HepG2 (cell line): Measurements from ENCODE around the gene SHMT1. TPM values are rescaled to one million over a fixed set of nuclear protein-coding genes. Genes with fewer than 3 reads are reported as not detected.

Experiments used
- ATAC-seq: fragments of 200-7000 bp; cut with Tn5 transposase; 3 replicates; pipeline ENCODE4 v1.9.1; 2020; ENCODE audit warnings: mild to moderate bottlenecking, moderate library complexity
- BruUV-seq: library from RNA; stranded (reverse); fragments of 400-500 nt; replicated peaks from 2 replicates; lab custom pipeline; 2021; lab: Mats Ljungman, UMichigan
- CTCF ChIA-PET: fragments of 300-600 bp; formaldehyde crosslinking; extraction: SDS; loops from one replicate; lab custom pipeline; 2021; ENCODE audit warnings: low total read pairs, inconsistent platforms, low intra/inter-chr PET ratio; lab: Yijun Ruan, JAX
- POLR2A ChIA-PET: fragments of 350-600 bp; sonication (Branson Sonifier 250); formaldehyde crosslinking; loops from one replicate; lab custom pipeline; 2020; ENCODE audit warnings: antibody characterized with exemption, inconsistent platforms; lab: Yijun Ruan, JAX
- DNase-seq: peaks from one replicate; pipeline ENCODE4 v3.0.0-alpha.2; 2015; ENCODE audit warnings: low spot score
- FAIRE-seq: peaks from 3 replicates; lab custom pipeline; 2011; peaks lifted over from hg19 to GRCh38; lab: Jason Lieb, UNC
- H2AFZ ChIP-seq: one replicate; pipeline ENCODE4 v1.6.1; 2011; ENCODE audit warnings: low read length, inconsistent platforms
- H3K27ac ChIP-seq: fragments of 300-600 bp; 3 replicates; pipeline ENCODE4 v1.8.0; 2011; ENCODE audit warnings: mixed run types, mild to moderate bottlenecking, mixed read lengths, low read length, inconsistent platforms; ENCODE audit not compliant: insufficient read depth; ENCODE audit errors: extremely low read length
- H3K27me3 ChIP-seq, 2 experiments: fragments of 200-600 bp in 1 of 2; 2 replicates in 1 of 2; 3 replicates in 1 of 2; pipeline versions ENCODE4 v1.6.0 to v1.8.0; 2011; ENCODE audit warnings: low read length in 2 of 2, mild to moderate bottlenecking in 2 of 2, moderate library complexity in 2 of 2, inconsistent platforms in 1 of 2; ENCODE audit not compliant: insufficient read depth in 2 of 2, control insufficient read depth in 1 of 2
- H3K36me3 ChIP-seq, 2 experiments: fragments of 200-600 bp in 1 of 2; replicated peaks in 1 of 2; 2 replicates in 1 of 2; 3 replicates in 1 of 2; pipeline versions ENCODE4 v1.5.1 to v1.8.0; 2011; ENCODE audit warnings: low read length in 2 of 2, inconsistent platforms in 1 of 2; ENCODE audit not compliant: insufficient read depth in 2 of 2, control insufficient read depth in 1 of 2
- H3K4me1 ChIP-seq: 2 replicates; pipeline ENCODE4 v1.5.1; 2012; ENCODE audit warnings: low read length, inconsistent platforms; ENCODE audit not compliant: insufficient read depth
- H3K4me2 ChIP-seq: 2 replicates; pipeline ENCODE4 v1.6.0; 2011; ENCODE audit warnings: low read depth, low read length, inconsistent platforms
- H3K4me3 ChIP-seq, 3 experiments: fragments of 200-600 bp in 1 of 3; sonication (generic), shearing (Covaris generic) in 1 of 3; replicated peaks in 1 of 3; 2 replicates each; pipeline ENCODE4 v1.5.1; 2011 to 2016; ENCODE audit warnings: low read length in 3 of 3, inconsistent platforms in 2 of 3, low read depth in 2 of 3, mild to moderate bottlenecking in 2 of 3, control low read depth in 1 of 3, mixed read lengths in 1 of 3; ENCODE audit not compliant: insufficient read depth in 1 of 3
- H3K79me2 ChIP-seq: one replicate; pipeline ENCODE4 v1.6.1; 2011; ENCODE audit warnings: low read length, inconsistent platforms; ENCODE audit not compliant: insufficient read depth
- H3K9ac ChIP-seq: 2 replicates; pipeline ENCODE4 v1.6.0; 2011; ENCODE audit warnings: mild to moderate bottlenecking, low read depth, low read length, inconsistent platforms; ENCODE audit not compliant: insufficient read depth
- H3K9me3 ChIP-seq: 2 replicates; pipeline ENCODE4 v1.5.1; 2012; ENCODE audit warnings: mild to moderate bottlenecking, low read length
- H4K20me1 ChIP-seq: 2 replicates; pipeline ENCODE4 v1.6.0; 2011; ENCODE audit warnings: inconsistent platforms, mild to moderate bottlenecking, low read length, moderate library complexity; ENCODE audit not compliant: insufficient read depth
- EZH2 ChIP-seq: conservative IDR thresholded peaks from 2 replicates; pipeline ENCODE4 v1.6.1; 2012; ENCODE audit warnings: mild to moderate bottlenecking, low read depth, low read length, moderate library complexity
- FOXA3 ChIP-seq: IDR thresholded peaks from 2 replicates; pipeline ENCODE4 v1.6.1; 2016; ENCODE audit warnings: missing genetic modification reagents, missing compliant biosample characterization
- MAFG ChIP-seq: sonication (generic); formaldehyde crosslinking; IDR thresholded peaks from 2 replicates; pipeline ENCODE4 v1.5.1; 2020; ENCODE audit warnings: mild to moderate bottlenecking, missing genetic modification reagents
- MAFK ChIP-seq, 2 experiments: IDR thresholded peaks in 1 of 2; conservative IDR thresholded peaks in 1 of 2; 2 replicates each; pipeline ENCODE4 v1.6.1; 2011; ENCODE audit warnings: improper control_type of control experiment in 2 of 2, low read length in 2 of 2
- WGBS: methylation state at CpG from one replicate; pipeline ENCODE4 v1.1.6; 2017; ENCODE audit warnings: low lambda C conversion rate; 5-methylcytosine and 5-hydroxymethylcytosine counted together
- in situ Hi-C: cut with HindIII; loops from 2 replicates; pipeline ENCODE4 v1.10.0; 2017; ENCODE audit warnings: low pct_unique_long_range_greater_than_20kb; ENCODE audit not compliant: extremely low pct_ligation_motif_present
- intact Hi-C: fragments of 100-400 bp; cut with micrococcal nuclease; formaldehyde crosslinking; loops from one replicate; pipeline ENCODE4 v1.10.0; 2022; ENCODE audit not compliant: unreplicated experiment
- polyA plus RNA-seq, 8 experiments: library from polyadenylated mRNA; depleted of rRNA in 3 of 8; stranded (reverse) in 7 of 8; unstranded in 1 of 8; fragments of >200 nt; fragmentation: Illumina TruSeq in 4 of 8; extraction: Trizol in 4 of 8; gene quantifications; 2 replicates each; pipeline versions ENCODE4 v1.2.1 to v1.2.3, GENCODE V29; 2011 to 2016; ENCODE audit warnings: low read depth in 4 of 8, missing spikeins in 1 of 8, mixed read lengths in 1 of 8; ENCODE audit not compliant: insufficient read depth in 1 of 8
- total RNA-seq, 5 experiments: library from RNA; depleted of rRNA; stranded (reverse); fragments of >200 nt; fragmentation: Illumina TruSeq; extraction: Trizol; gene quantifications; 2 replicates each; pipeline ENCODE4 v1.2.3, GENCODE V29; 2016; ENCODE audit warnings: low read depth in 1 of 5
- TF ChIP-seq, protein P1 (sequence below): sonication (generic); formaldehyde crosslinking; IDR thresholded peaks from 2 replicates; pipeline ENCODE4 v1.4.0; 2020; ENCODE audit warnings: missing genetic modification reagents
- TF ChIP-seq, protein P2 (sequence below): sonication (generic); formaldehyde crosslinking; IDR thresholded peaks from 2 replicates; pipeline ENCODE4 v1.5.0; 2020; ENCODE audit warnings: missing genetic modification reagents, mild to moderate bottlenecking, borderline replicate concordance
- TF ChIP-seq, protein P3 (sequence below): sonication (generic); formaldehyde crosslinking; IDR thresholded peaks from 2 replicates; pipeline ENCODE4 v1.5.1; 2020; ENCODE audit warnings: mild to moderate bottlenecking, moderate library complexity, missing genetic modification reagents
- TF ChIP-seq, protein P4 (sequence below): sonication (generic); formaldehyde crosslinking; IDR thresholded peaks from 2 replicates; pipeline ENCODE4 v1.4.0; 2020; ENCODE audit warnings: missing genetic modification reagents, mild to moderate bottlenecking, borderline replicate concordance
- TF ChIP-seq, protein P5 (sequence below): sonication (generic); formaldehyde crosslinking; IDR thresholded peaks from 2 replicates; pipeline ENCODE4 v1.4.0; 2020; ENCODE audit warnings: missing genetic modification reagents

The SHMT1 gene
- total and polyA plus RNA-seq, 2 of the 13 experiments (the other 11 are each of a cell fraction or from before 2014, with no cell fraction given) = 21.3 to 48.8 TPM

DNA sequence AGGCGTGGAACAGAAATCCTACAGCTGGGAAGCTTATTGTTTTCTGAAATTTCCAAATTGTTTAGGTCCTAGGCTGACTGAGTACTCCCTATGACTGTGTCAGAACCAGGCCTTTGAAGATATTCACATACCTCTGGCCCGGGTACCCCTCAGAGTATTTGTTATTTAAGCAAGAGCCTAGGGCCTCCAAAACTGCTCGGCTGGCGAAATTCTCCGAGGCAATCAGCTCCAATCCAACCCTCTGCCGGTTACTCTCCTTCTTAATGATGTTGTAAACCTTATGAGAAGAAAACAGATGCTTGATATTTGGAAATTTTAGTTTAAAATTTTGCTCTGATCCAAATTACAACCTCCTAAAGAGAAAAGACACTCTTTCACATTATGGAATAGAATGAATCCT, 9.8 kb downstream of the SHMT1 start:
- TF ChIP-seq, protein P1, sequence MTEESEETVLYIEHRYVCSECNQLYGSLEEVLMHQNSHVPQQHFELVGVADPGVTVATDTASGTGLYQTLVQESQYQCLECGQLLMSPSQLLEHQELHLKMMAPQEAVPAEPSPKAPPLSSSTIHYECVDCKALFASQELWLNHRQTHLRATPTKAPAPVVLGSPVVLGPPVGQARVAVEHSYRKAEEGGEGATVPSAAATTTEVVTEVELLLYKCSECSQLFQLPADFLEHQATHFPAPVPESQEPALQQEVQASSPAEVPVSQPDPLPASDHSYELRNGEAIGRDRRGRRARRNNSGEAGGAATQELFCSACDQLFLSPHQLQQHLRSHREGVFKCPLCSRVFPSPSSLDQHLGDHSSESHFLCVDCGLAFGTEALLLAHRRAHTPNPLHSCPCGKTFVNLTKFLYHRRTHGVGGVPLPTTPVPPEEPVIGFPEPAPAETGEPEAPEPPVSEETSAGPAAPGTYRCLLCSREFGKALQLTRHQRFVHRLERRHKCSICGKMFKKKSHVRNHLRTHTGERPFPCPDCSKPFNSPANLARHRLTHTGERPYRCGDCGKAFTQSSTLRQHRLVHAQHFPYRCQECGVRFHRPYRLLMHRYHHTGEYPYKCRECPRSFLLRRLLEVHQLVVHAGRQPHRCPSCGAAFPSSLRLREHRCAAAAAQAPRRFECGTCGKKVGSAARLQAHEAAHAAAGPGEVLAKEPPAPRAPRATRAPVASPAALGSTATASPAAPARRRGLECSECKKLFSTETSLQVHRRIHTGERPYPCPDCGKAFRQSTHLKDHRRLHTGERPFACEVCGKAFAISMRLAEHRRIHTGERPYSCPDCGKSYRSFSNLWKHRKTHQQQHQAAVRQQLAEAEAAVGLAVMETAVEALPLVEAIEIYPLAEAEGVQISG (CRISPR knock-in tag) = no peak
- TF ChIP-seq MAFK (conservative IDR thresholded peaks at IDR 0.05 in 1 of 2, IDR thresholded peaks at IDR 0.05 in 1 of 2; ENCODE audit: low read length in 2 of 2) (0 out of 4 replicates have a peak, but pooled peaks of 1 of the 2 experiments have one; percentile 3), MAFG (no peak)
- TF ChIP-seq, all 625 proteins: peak for 1
- Histone ChIP-seq H3K4me2 (no peak overlapping the region), H4K20me1 (no peaks in the 10 kb centered on the region), H3K36me3 (peaks cover 7 to 28% of the 10 kb centered on the region in 2 experiments), H3K4me1 (peaks cover 14% of the 10 kb centered on the region), H3K27me3 (no peaks in the 10 kb centered on the region), H3K9ac (no peak overlapping the region), H3K27ac (no peak overlapping the region), H3K9me3 (no peaks in the 10 kb centered on the region), H3K4me3 (no peak overlapping the region), H2AFZ (no peak overlapping the region), H3K79me2 (no peaks in the 10 kb centered on the region)
- ChIA-PET POLR2A (no interaction called here), CTCF (no interaction called here)
- WGBS = 92% methylated on average over 6 of the region's 6 CpGs
- no peak for ATAC-seq
- in situ Hi-C loops = no loop called here
- BruUV-seq = no TSS peak
- intact Hi-C loops = no loop called here
- FAIRE-seq = no peak
- no peak for DNase-seq

DNA sequence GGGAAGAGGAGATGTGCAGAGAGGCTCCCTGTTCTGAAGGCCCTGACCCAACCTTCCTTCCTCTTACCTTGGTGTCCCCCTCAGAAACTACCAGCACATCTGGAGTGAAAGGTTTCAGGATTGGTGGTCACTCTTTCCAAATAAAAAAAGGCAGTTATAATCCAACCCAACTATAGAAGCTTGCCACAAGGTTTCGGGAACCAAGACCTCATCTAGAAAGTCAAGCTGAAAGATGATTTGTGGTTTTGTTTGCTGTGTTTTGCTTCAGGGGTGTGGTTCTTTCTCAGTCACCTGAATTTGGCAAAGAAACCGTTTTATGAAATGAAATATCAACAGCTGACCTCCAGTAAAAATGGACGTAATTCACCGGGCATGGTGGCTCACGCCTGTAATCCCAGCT, 19.3 kb downstream of the SHMT1 start:
- H3K79me2 ChIP-seq = no peaks in the 10 kb centered on the region
- in situ Hi-C loops = no loop called here
- TF ChIP-seq, protein P2, sequence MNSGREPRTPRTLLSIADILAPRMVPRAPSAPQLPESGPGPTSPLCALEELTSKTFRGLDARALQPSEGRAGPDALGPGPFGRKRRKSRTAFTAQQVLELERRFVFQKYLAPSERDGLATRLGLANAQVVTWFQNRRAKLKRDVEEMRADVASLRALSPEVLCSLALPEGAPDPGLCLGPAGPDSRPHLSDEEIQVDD (CRISPR knock-in tag) = no peak
- TF ChIP-seq FOXA3 (no peak), EZH2 (no peak)
- TF ChIP-seq, protein P3, sequence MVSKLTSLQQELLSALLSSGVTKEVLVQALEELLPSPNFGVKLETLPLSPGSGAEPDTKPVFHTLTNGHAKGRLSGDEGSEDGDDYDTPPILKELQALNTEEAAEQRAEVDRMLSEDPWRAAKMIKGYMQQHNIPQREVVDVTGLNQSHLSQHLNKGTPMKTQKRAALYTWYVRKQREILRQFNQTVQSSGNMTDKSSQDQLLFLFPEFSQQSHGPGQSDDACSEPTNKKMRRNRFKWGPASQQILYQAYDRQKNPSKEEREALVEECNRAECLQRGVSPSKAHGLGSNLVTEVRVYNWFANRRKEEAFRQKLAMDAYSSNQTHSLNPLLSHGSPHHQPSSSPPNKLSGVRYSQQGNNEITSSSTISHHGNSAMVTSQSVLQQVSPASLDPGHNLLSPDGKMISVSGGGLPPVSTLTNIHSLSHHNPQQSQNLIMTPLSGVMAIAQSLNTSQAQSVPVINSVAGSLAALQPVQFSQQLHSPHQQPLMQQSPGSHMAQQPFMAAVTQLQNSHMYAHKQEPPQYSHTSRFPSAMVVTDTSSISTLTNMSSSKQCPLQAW (CRISPR knock-in tag) = no peak
- TF ChIP-seq, protein P4, sequence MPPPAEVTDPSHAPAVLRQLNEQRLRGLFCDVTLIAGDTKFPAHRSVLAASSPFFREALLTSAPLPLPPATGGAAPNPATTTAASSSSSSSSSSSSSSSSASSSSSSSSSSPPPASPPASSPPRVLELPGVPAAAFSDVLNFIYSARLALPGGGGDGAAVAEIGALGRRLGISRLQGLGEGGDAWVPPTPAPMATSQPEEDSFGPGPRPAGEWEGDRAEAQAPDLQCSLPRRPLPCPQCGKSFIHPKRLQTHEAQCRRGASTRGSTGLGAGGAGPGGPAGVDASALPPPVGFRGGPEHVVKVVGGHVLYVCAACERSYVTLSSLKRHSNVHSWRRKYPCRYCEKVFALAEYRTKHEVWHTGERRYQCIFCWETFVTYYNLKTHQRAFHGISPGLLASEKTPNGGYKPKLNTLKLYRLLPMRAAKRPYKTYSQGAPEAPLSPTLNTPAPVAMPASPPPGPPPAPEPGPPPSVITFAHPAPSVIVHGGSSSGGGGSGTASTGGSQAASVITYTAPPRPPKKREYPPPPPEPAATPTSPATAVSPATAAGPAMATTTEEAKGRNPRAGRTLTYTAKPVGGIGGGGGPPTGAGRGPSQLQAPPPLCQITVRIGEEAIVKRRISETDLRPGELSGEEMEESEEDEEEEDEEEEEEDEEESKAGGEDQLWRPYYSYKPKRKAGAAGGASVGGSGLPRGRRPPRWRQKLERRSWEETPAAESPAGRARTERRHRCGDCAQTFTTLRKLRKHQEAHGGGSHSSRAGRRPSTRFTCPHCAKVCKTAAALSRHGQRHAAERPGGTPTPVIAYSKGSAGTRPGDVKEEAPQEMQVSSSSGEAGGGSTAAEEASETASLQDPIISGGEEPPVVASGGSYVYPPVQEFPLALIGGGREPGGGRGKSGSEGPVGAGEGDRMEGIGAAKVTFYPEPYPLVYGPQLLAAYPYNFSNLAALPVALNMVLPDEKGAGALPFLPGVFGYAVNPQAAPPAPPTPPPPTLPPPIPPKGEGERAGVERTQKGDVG (CRISPR knock-in tag) = no peak
- TF ChIP-seq, protein P5, sequence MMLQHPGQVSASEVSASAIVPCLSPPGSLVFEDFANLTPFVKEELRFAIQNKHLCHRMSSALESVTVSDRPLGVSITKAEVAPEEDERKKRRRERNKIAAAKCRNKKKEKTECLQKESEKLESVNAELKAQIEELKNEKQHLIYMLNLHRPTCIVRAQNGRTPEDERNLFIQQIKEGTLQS (CRISPR knock-in tag) = no peak

More for the DNA sequence above, 19.3 kb downstream of the SHMT1 start:
- intact Hi-C loops = no loop called here
- WGBS = 95% methylated on average over 5 of the region's 5 CpGs
- ATAC-seq = no peak
- H3K9ac ChIP-seq = no peak overlapping the region
- H3K4me2 ChIP-seq = no peak overlapping the region
- CTCF ChIA-PET = no interaction called here
- H3K4me3 ChIP-seq = no peak overlapping the region
- no TSS peak for BruUV-seq
- H3K4me1 ChIP-seq = no peaks in the 10 kb centered on the region
- FAIRE-seq = no peak
- H2AFZ ChIP-seq = no peak overlapping the region
- POLR2A ChIA-PET = no interaction called here
- no peaks in the 10 kb centered on the region for H3K9me3 ChIP-seq
- H3K27ac ChIP-seq = no peak overlapping the region
- no peak for DNase-seq
- no peaks in the 10 kb centered on the region for H4K20me1 ChIP-seq
- H3K27me3 ChIP-seq = no peaks in the 10 kb centered on the region
- H3K36me3 ChIP-seq = peaks cover 26 to 70% of the 10 kb centered on the region in 2 experiments; a peak in 4 of 5 replicates
